Neutrophil (primary cell): Measurements from ENCODE around the gene KIF26B.
"Not testable (repeated sequence)": the region's sequence is repeated elsewhere in the genome, so short reads cannot be mapped to it uniquely, and the experiment has no call there.

ENCODE experiments used
- H3K27ac ChIP-seq: fragments of 200-600 bp; sonication (generic); 2 replicates; pipeline ENCODE4 v1.5.1; 2016; ENCODE audit warnings: mild to moderate bottlenecking, moderate library complexity
- H3K27me3 ChIP-seq: fragments of 200-600 bp; sonication (generic); 2 replicates; pipeline ENCODE4 v1.6.0; 2016; ENCODE audit warnings: mild to moderate bottlenecking
- H3K36me3 ChIP-seq: fragments of 200-600 bp; sonication (generic); 2 replicates; pipeline ENCODE4 v1.5.1; 2017
- H3K4me1 ChIP-seq, 2 experiments: fragments of 200-600 bp in 1 of 2; sonication (generic) in 1 of 2; 1 replicate in 1 of 2; 2 replicates in 1 of 2; pipeline versions ENCODE4 v1.5.1 to v1.6.1; 2013 to 2016; ENCODE audit warnings: low read depth in 1 of 2, low read length in 1 of 2, mild to moderate bottlenecking in 1 of 2, moderate library complexity in 1 of 2; ENCODE audit not compliant: control insufficient read depth in 1 of 2, insufficient read depth in 1 of 2
- H3K4me3 ChIP-seq, 2 experiments: fragments of 200-600 bp in 1 of 2; sonication (generic) in 1 of 2; 1 replicate in 1 of 2; 2 replicates in 1 of 2; pipeline ENCODE4 v1.5.1; 2013 to 2016; ENCODE audit warnings: low read depth in 1 of 2, low read length in 1 of 2, mild to moderate bottlenecking in 1 of 2, moderate library complexity in 1 of 2
- H3K9me3 ChIP-seq: fragments of 200-600 bp; sonication (generic); 2 replicates; pipeline ENCODE4 v1.5.1; 2016
- CTCF ChIP-seq: fragments of 200-600 bp; sonication (generic); IDR thresholded peaks from 2 replicates; pipeline ENCODE4 v1.5.1; 2016; ENCODE audit warnings: antibody characterized with exemption

The KIF26B gene

GRCh38 chr1:245717611-245718010, 562.8 kb downstream of the KIF26B start:
- Histone ChIP-seq H3K27me3 (no peaks in the 10 kb centered on the region), H3K4me1 (no peaks in the 10 kb centered on the region), H3K9me3 (no peaks in the 10 kb centered on the region), H3K36me3 (no peaks in the 10 kb centered on the region), H3K27ac (no peak overlapping the region), H3K4me3 (no peak overlapping the region)
- no peak for TF ChIP-seq CTCF

- no peaks in the 10 kb centered on the region for H3K36me3 ChIP-seq
- no peak overlapping the region for H3K27ac ChIP-seq
- no peak overlapping the region for H3K4me3 ChIP-seq
- H3K27me3 ChIP-seq, result no peaks in the 10 kb centered on the region
- no peak for TF ChIP-seq CTCF
- H3K9me3 ChIP-seq, result no peaks in the 10 kb centered on the region
- no peaks in the 10 kb centered on the region for H3K4me1 ChIP-seq
These were observed 563.3 kb downstream of the KIF26B start for GRCh38 chr1:245718123-245718522.

GRCh38 chr1:245718951-245719350, 564.2 kb downstream of the KIF26B start:
- no peak for TF ChIP-seq CTCF
- H3K4me1 ChIP-seq, result no peaks in the 10 kb centered on the region
- H3K4me3 ChIP-seq, result no peak overlapping the region
- H3K36me3 ChIP-seq, result no peaks in the 10 kb centered on the region
- no peaks in the 10 kb centered on the region for H3K9me3 ChIP-seq
- no peak overlapping the region for H3K27ac ChIP-seq
- no peaks in the 10 kb centered on the region for H3K27me3 ChIP-seq

- Histone ChIP-seq H3K4me3 (no peak overlapping the region), H3K27me3 (no peaks in the 10 kb centered on the region), H3K4me1 (no peaks in the 10 kb centered on the region), H3K9me3 (no peaks in the 10 kb centered on the region), H3K27ac (no peak overlapping the region), H3K36me3 (no peaks in the 10 kb centered on the region)
- no peak for TF ChIP-seq CTCF
These were observed 566.7 kb downstream of the KIF26B start for GRCh38 chr1:245721488-245721887.

- H3K36me3 ChIP-seq, H3K27ac ChIP-seq, H3K4me3 ChIP-seq, H3K9me3 ChIP-seq, H3K27me3 ChIP-seq, H3K4me1 ChIP-seq: not testable (repeated sequence)
These were observed 573.2 kb downstream of the KIF26B start for GRCh38 chr1:245728035-245728434.

GRCh38 chr1:245730801-245731200, 576.0 kb downstream of the KIF26B start:
- no peaks in the 10 kb centered on the region for H3K27me3 ChIP-seq
- H3K27ac ChIP-seq, result no peak overlapping the region
- H3K36me3 ChIP-seq, result no peaks in the 10 kb centered on the region
- no peaks in the 10 kb centered on the region for H3K9me3 ChIP-seq
- no peaks in the 10 kb centered on the region for H3K4me1 ChIP-seq
- no peak for TF ChIP-seq CTCF
- no peak overlapping the region for H3K4me3 ChIP-seq

- H3K9me3 ChIP-seq, H3K27me3 ChIP-seq, H3K27ac ChIP-seq, H3K4me3 ChIP-seq, H3K4me1 ChIP-seq, H3K36me3 ChIP-seq: not testable (repeated sequence)
These were observed 585.6 kb downstream of the KIF26B start for GRCh38 chr1:245740336-245740735.
